Peyer's patch (tissue), 4 donors: ENCODE data around the gene RUNX1. TPM values are rescaled to one million over a fixed set of nuclear protein-coding genes. Genes with fewer than 3 reads are reported as not detected.

Experiments used
- DNase-seq, 3 donors: peaks; one replicate each; pipeline ENCODE4 v3.0.0-alpha.2; 2017 to 2019
- H3K27ac ChIP-seq, 4 donors: fragments of 200-600 bp; sonication (generic); one replicate each; pipeline ENCODE4 v1.5.1; 2016 to 2019
- H3K27me3 ChIP-seq, 2 donors: fragments of 200-600 bp; sonication (generic); one replicate each; pipeline ENCODE4 v1.5.1; 2019
- H3K36me3 ChIP-seq, 3 donors: fragments of 200-600 bp; sonication (generic); one replicate each; pipeline ENCODE4 v1.5.1; 2016 to 2019
- H3K4me1 ChIP-seq, 4 donors: fragments of 200-600 bp; sonication (generic); one replicate each; pipeline ENCODE4 v1.5.1; 2016 to 2019
- H3K4me3 ChIP-seq, 4 donors: fragments of 200-600 bp; sonication (generic); 1 replicate in 3 of 4; 2 replicates in 1 of 4; pipeline ENCODE4 v1.5.1; 2016 to 2019; ENCODE audit warnings: mild to moderate bottlenecking in 1 of 4
- H3K9me3 ChIP-seq, 4 donors: fragments of 200-600 bp; sonication (generic); one replicate each; pipeline ENCODE4 v1.5.1; 2016 to 2019; ENCODE audit warnings: mild to moderate bottlenecking in 1 of 4
- POLR2A ChIP-seq, 2 donors: fragments of 450-650 bp; IDR thresholded peaks; one replicate each; pipeline ENCODE4 v1.5.1; 2017; ENCODE audit warnings: antibody characterized with exemption in 2 of 2, mild to moderate bottlenecking in 2 of 2, moderate library complexity in 2 of 2
- total RNA-seq, 4 donors: library from RNA; depleted of rRNA; stranded (reverse); fragments of >200 nt; gene quantifications; one replicate each; pipeline ENCODE4 v1.1.0, GENCODE V29; 2016
- TF ChIP-seq, protein P1 (sequence below), 6 experiments: fragments of 450-650 bp in 4 of 6; fragments of 200-600 bp in 2 of 6; sonication (generic) in 1 of 6; IDR thresholded peaks; one replicate each; pipeline ENCODE4 v1.5.1; 2017 to 2019; ENCODE audit warnings: antibody characterized with exemption in 6 of 6, mild to moderate bottlenecking in 3 of 6, moderate library complexity in 1 of 6

Gene RUNX1
- total RNA-seq, 4 donors from 2014 or later: 15.1 to 80.9 (median 24.1) TPM

- H3K27ac ChIP-seq: peak overlapping the region in 1 of 4 donors; percentile 15
- H3K36me3 ChIP-seq: peaks cover 0 to 10% (median 0%) of the 10 kb centered on the region in 3 donors
- DNase-seq: no peak
- no peaks in the 10 kb centered on the region for H3K27me3 ChIP-seq
- no peaks in the 10 kb centered on the region for H3K9me3 ChIP-seq
- peaks cover 0 to 8% (median 2%) of the 10 kb centered on the region in 4 donors for H3K4me1 ChIP-seq
- no peak for TF ChIP-seq POLR2A (IDR thresholded peaks at IDR 0.05)
- TF ChIP-seq, protein P1, sequence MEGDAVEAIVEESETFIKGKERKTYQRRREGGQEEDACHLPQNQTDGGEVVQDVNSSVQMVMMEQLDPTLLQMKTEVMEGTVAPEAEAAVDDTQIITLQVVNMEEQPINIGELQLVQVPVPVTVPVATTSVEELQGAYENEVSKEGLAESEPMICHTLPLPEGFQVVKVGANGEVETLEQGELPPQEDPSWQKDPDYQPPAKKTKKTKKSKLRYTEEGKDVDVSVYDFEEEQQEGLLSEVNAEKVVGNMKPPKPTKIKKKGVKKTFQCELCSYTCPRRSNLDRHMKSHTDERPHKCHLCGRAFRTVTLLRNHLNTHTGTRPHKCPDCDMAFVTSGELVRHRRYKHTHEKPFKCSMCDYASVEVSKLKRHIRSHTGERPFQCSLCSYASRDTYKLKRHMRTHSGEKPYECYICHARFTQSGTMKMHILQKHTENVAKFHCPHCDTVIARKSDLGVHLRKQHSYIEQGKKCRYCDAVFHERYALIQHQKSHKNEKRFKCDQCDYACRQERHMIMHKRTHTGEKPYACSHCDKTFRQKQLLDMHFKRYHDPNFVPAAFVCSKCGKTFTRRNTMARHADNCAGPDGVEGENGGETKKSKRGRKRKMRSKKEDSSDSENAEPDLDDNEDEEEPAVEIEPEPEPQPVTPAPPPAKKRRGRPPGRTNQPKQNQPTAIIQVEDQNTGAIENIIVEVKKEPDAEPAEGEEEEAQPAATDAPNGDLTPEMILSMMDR (IDR thresholded peaks at IDR 0.05): no peak
- H3K4me3 ChIP-seq: no peak overlapping the region
These were observed 173.3 kb downstream of the RUNX1 start for GRCh38 chr21:34875830-34876229.

GRCh38 chr21:34874684-34875513 is 174.2 kb downstream of the RUNX1 start:
- no peaks in the 10 kb centered on the region for H3K27me3 ChIP-seq
- peak overlapping the region; percentile 8 to 60 (median 29) for H3K27ac ChIP-seq
- no peak for DNase-seq
- TF ChIP-seq, protein P1 (IDR thresholded peaks at IDR 0.05): no peak
- no peak for TF ChIP-seq POLR2A (IDR thresholded peaks at IDR 0.05)
- peaks cover 0 to 8% (median 2%) of the 10 kb centered on the region in 4 donors for H3K4me1 ChIP-seq
- no peaks in the 10 kb centered on the region for H3K9me3 ChIP-seq
- H3K4me3 ChIP-seq: no peak overlapping the region
- peaks cover 0 to 10% (median 0%) of the 10 kb centered on the region in 3 donors for H3K36me3 ChIP-seq

- Histone ChIP-seq H3K36me3 (peaks cover 0 to 6% (median 0%) of the 10 kb centered on the region in 3 donors), H3K27me3 (no peaks in the 10 kb centered on the region), H3K4me1 (peaks cover 0 to 3% (median 0%) of the 10 kb centered on the region in 4 donors), H3K9me3 (no peaks in the 10 kb centered on the region), H3K4me3 (no peak overlapping the region), H3K27ac (no peak overlapping the region)
- DNase-seq: no peak
- TF ChIP-seq, protein P1 (IDR thresholded peaks at IDR 0.05): no peak
- TF ChIP-seq POLR2A (IDR thresholded peaks at IDR 0.05): no peak
These were observed 177.8 kb downstream of the RUNX1 start for GRCh38 chr21:34871026-34871908.

DNA sequence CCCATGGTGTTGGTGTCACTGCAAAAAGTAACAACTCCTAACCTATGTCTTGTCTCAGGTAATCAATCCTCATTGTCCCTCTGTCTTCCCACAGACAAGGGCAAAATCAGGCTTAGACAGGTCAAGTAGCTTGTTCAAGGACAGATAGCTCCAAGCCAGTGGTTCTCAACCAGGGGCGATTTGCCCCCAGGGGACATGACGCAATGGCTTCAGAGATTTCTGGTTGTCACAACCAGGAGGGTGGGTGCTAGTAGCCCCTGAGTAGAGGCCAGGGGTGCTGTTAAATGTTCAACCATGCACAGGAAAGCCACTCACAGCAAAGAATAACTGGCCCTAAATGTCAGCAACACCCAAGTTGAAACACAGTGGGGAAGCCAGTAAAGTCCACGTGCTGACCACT is 178.9 kb downstream of the RUNX1 start:
- no peaks in the 10 kb centered on the region for H3K27me3 ChIP-seq
- no peak overlapping the region for H3K4me3 ChIP-seq
- peaks cover 0 to 6% (median 0%) of the 10 kb centered on the region in 3 donors for H3K36me3 ChIP-seq
- peaks cover 0 to 10% (median 6%) of the 10 kb centered on the region in 4 donors for H3K4me1 ChIP-seq
- H3K27ac ChIP-seq: peak overlapping the region in 2 of 4 donors; percentile 8 to 17
- no peak for DNase-seq
- TF ChIP-seq POLR2A (IDR thresholded peaks at IDR 0.05): no peak
- TF ChIP-seq, protein P1 (IDR thresholded peaks at IDR 0.05): no peak
- H3K9me3 ChIP-seq: no peaks in the 10 kb centered on the region

GRCh38 chr21:34869545-34869944 is 179.6 kb downstream of the RUNX1 start:
- no peaks in the 10 kb centered on the region for H3K27me3 ChIP-seq
- no peak overlapping the region for H3K4me3 ChIP-seq
- peaks cover 0 to 6% (median 0%) of the 10 kb centered on the region in 3 donors for H3K36me3 ChIP-seq
- H3K4me1 ChIP-seq: peaks cover 0 to 13% (median 8%) of the 10 kb centered on the region in 4 donors
- no peak for DNase-seq
- TF ChIP-seq, protein P1 (IDR thresholded peaks at IDR 0.05): no peak
- no peak for TF ChIP-seq POLR2A (IDR thresholded peaks at IDR 0.05)
- peak overlapping the region in 1 of 4 donors; percentile 28 for H3K27ac ChIP-seq
- H3K9me3 ChIP-seq: no peaks in the 10 kb centered on the region
